ENCODE measurements around the gene TLX2. TPM values are rescaled to one million over a fixed set of nuclear protein-coding genes. Genes with fewer than 3 reads are reported as not detected.

Gene TLX2
- total and polyA plus RNA-seq, 2 donors (not counting 3 experiments of a cell fraction or from before 2014, with no cell fraction given): not detected

GRCh38 chr2:74522516-74522915 is 8.3 kb downstream of the TLX2 start:
- dilution Hi-C loops (cut with MboI; ENCODE audit: extremely low pct_ligation_motif_present, low sequenced_read_pairs): no loop called here
- CTCF ChIA-PET: no interaction called here
- intact Hi-C loops (cut with micrococcal nuclease): no loop called here
- peaks cover 34 to 39% of the 10 kb centered on the region in 2 experiments for H3K27me3 ChIP-seq (ENCODE audit: control insufficient read depth in 2 of 2, insufficient read depth in 2 of 2, low read length in 2 of 2)
- H3K9ac ChIP-seq (replicated peaks; ENCODE audit: extremely low read depth, insufficient read depth, low read length): no peak overlapping the region
- no peak overlapping the region for H2AFZ ChIP-seq (ENCODE audit: low read depth, low read length)
- BruUV-seq (replicated peaks): no TSS peak
- peaks cover 5 to 13% of the 10 kb centered on the region in 2 experiments for H3K36me3 ChIP-seq (ENCODE audit: control insufficient read depth in 2 of 2, extremely low read depth in 1 of 2, insufficient read depth in 2 of 2, low read length in 2 of 2)
- FAIRE-seq: no peak
- no peak overlapping the region for H3K4me3 ChIP-seq (replicated peaks in 1 of 3; ENCODE audit: insufficient read depth in 1 of 3, low read depth in 1 of 3, low read length in 3 of 3)
- DNase-seq (ENCODE audit: low read depth, low spot score): no peak
- H3K9me1 ChIP-seq (replicated peaks; ENCODE audit: control insufficient read depth, extremely low read depth, insufficient read depth, low read length): no peaks in the 10 kb centered on the region
- POLR2A ChIA-PET: no interaction called here
- no peaks in the 10 kb centered on the region for H4K20me1 ChIP-seq (replicated peaks; ENCODE audit: control insufficient read depth, extremely low read depth, insufficient read depth, low read length)
- no peaks in the 10 kb centered on the region for H3K4me1 ChIP-seq (ENCODE audit: control insufficient read depth, extremely low read depth, insufficient read depth, low read length)
- no peak overlapping the region for H3K4me2 ChIP-seq (ENCODE audit: insufficient read depth, low read length)
- H3K9me3 ChIP-seq (replicated peaks; ENCODE audit: control insufficient read depth, insufficient read depth, low read length): no peaks in the 10 kb centered on the region
- H3K27ac ChIP-seq (ENCODE audit: insufficient read depth, low read depth, low read length): no peak overlapping the region
- H3K79me2 ChIP-seq (ENCODE audit: control insufficient read depth, insufficient read depth, low read length): no peaks in the 10 kb centered on the region
- TF ChIP-seq FOS (IDR thresholded peaks at IDR 0.05; ENCODE audit: borderline replicate concordance, insufficient read depth, low read length) (no peak), JUN (IDR thresholded peaks at IDR 0.05; ENCODE audit: borderline replicate concordance, insufficient read depth, insufficient read length, low read depth) (no peak), MYC (IDR thresholded peaks at IDR 0.05; ENCODE audit: low read depth, low read length) (no peak), EZH2 (IDR thresholded peaks at IDR 0.05; ENCODE audit: borderline replicate concordance, low read depth, low read length, severe bottlenecking) (no peak), POLR2A (IDR thresholded peaks at IDR 0.05; ENCODE audit: low read depth, low read length) (no peak), MAX (IDR thresholded peaks at IDR 0.05; ENCODE audit: insufficient read depth, insufficient read length) (no peak), POLR2AphosphoS5 (IDR thresholded peaks at IDR 0.05; ENCODE audit: insufficient read depth, low read depth, low read length) (no peak), CTCF (IDR thresholded peaks at IDR 0.05; ENCODE audit: extremely low read depth in 1 of 2, insufficient read depth in 1 of 2, low read depth in 1 of 2, low read length in 2 of 2) (no peak), GATA2 (IDR thresholded peaks at IDR 0.05; ENCODE audit: insufficient read depth, insufficient read length, low read depth, low read length) (no peak)
